BE2C (cell line): ENCODE data around the gene EXOC4.

Experiments used
- DNase-seq: peaks from one replicate; pipeline ENCODE4 v3.0.0-alpha.2; 2020
- H3K27me3 ChIP-seq: fragments of 250-450 bp; sonication (Bioruptor Pico); 2 replicates; pipeline ENCODE4 v1.5.1; 2020; ENCODE audit warnings: mild to moderate bottlenecking
- H3K36me3 ChIP-seq: fragments of 250-450 bp; sonication (Bioruptor Pico); 2 replicates; pipeline ENCODE4 v1.5.1; 2020; ENCODE audit warnings: mild to moderate bottlenecking
- H3K4me1 ChIP-seq: fragments of 250-450 bp; sonication (Bioruptor Pico); 2 replicates; pipeline ENCODE4 v1.5.1; 2020
- H3K4me3 ChIP-seq: 2 replicates; pipeline ENCODE4 v1.5.1; 2011; ENCODE audit warnings: low read depth, low read length
- H3K9me3 ChIP-seq: fragments of 250-450 bp; sonication (Bioruptor Pico); 2 replicates; pipeline ENCODE4 v1.5.1; 2020
- TF ChIP-seq, protein P1 (sequence below): IDR thresholded peaks from 2 replicates; pipeline ENCODE4 v1.5.1; 2012; ENCODE audit warnings: mild to moderate bottlenecking, low read depth, low read length

Gene EXOC4

DNA sequence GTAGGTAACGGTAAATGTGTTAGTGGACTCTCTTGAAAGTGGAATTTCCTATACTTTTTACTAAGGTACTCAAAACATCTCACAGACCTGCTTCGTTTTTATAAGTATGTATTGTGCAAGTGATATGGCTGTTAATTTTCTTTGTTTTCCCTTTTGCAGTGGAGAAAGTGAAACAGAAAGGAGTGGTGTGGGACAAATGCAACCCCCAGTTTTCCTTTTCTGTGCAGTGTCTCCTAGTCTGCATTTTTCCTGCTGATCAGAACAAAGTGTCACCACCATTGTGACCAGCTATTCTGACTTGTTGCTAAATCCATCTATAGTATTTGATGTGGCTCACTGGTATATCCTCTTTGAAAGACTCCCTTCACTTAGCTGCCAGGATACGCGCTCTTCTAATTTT, 410.0 kb downstream of the EXOC4 start:
- Histone ChIP-seq H3K36me3 (no peaks in the 10 kb centered on the region), H3K4me1 (peaks cover 16% of the 10 kb centered on the region), H3K4me3 (no peak overlapping the region), H3K27me3 (no peaks in the 10 kb centered on the region), H3K9me3 (no peaks in the 10 kb centered on the region)
- TF ChIP-seq, protein P1, sequence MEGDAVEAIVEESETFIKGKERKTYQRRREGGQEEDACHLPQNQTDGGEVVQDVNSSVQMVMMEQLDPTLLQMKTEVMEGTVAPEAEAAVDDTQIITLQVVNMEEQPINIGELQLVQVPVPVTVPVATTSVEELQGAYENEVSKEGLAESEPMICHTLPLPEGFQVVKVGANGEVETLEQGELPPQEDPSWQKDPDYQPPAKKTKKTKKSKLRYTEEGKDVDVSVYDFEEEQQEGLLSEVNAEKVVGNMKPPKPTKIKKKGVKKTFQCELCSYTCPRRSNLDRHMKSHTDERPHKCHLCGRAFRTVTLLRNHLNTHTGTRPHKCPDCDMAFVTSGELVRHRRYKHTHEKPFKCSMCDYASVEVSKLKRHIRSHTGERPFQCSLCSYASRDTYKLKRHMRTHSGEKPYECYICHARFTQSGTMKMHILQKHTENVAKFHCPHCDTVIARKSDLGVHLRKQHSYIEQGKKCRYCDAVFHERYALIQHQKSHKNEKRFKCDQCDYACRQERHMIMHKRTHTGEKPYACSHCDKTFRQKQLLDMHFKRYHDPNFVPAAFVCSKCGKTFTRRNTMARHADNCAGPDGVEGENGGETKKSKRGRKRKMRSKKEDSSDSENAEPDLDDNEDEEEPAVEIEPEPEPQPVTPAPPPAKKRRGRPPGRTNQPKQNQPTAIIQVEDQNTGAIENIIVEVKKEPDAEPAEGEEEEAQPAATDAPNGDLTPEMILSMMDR = no peak
- no peak for DNase-seq

DNA sequence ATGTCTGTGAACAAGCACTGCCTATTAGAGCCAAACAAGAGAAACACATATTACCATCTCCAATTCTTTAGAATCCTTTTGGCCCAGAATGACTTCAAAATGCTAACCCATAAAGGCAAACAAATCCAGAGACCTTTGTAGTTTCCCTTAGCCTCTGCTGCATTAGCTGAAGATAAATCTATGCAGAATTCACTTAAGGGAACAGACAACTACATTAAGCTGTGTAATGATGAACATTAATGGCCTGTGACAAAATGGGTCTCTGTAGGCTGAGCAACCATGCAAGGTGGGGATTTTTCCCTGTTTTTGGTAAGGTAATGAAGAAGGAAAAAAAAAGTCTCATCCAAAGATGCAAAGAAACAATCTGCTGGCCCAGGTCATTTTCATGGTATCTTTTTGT, 411.6 kb downstream of the EXOC4 start:
- H3K36me3 ChIP-seq = no peaks in the 10 kb centered on the region
- H3K4me3 ChIP-seq = no peak overlapping the region
- H3K27me3 ChIP-seq = no peaks in the 10 kb centered on the region
- H3K9me3 ChIP-seq = no peaks in the 10 kb centered on the region
- TF ChIP-seq, protein P1 = no peak
- DNase-seq = no peak
- H3K4me1 ChIP-seq = peaks cover 16% of the 10 kb centered on the region

DNA sequence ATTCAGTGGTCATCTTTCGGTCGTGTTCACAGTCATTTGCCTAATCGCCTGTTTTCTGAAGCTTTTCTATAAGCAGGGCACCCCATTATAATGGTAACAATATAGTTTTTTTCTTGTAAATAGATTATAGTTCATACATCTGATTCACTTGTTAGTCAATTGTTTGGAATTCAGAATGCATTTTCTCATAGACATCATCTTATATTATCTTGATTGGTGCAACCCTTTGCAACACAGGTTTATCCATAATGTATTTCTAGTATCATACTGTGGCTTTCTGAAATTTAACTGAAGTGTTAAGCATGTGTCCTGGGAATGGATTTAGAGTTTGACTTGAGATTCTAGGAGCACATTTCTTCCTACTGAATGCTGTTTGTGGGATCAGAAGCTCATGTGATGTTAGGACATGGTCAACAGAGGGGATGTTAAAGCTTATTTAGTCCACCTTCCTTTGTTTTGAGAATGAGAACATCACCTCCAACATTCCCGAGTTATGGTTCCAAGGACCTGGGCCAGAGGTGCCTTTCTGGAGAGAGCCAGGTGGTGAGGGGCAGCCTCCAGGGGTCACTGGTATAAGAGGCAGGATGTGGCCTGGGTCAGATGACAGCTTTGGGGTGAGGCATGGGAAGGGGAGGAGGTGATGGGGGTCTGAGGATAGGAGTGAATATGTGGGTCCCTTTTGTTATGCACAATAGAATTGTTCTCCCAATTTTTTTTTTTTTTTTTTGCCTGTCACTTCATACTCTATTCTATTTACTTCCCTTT, 415.6 kb downstream of the EXOC4 start:
- no peaks in the 10 kb centered on the region for H3K36me3 ChIP-seq
- TF ChIP-seq, protein P1 = no peak
- no peak overlapping the region for H3K4me3 ChIP-seq
- H3K27me3 ChIP-seq = no peaks in the 10 kb centered on the region
- DNase-seq = no peak
- peaks cover 16% of the 10 kb centered on the region for H3K4me1 ChIP-seq
- no peaks in the 10 kb centered on the region for H3K9me3 ChIP-seq

DNA sequence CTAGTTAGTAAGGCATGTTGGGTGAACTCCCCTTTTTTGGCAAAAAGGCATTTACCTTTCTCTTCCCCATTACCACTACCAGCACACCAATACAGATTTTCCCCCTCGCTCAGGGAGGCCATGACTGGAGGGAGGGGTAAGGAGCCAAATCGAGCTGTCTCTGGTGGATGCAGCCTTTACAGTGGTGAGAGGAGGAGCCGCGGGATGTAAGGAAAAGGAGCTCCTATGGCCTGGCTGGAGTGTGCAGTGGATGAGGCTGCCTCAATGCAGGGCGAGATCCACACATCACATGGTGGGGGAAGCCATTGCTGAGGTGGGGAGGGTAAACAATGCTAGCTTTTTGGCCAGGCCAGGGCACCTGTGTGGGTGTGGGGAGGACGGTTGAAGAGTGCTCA, 416.2 kb downstream of the EXOC4 start:
- Histone ChIP-seq H3K27me3 (no peaks in the 10 kb centered on the region), H3K4me1 (peaks cover 13% of the 10 kb centered on the region), H3K9me3 (no peaks in the 10 kb centered on the region), H3K36me3 (no peaks in the 10 kb centered on the region), H3K4me3 (no peak overlapping the region)
- no peak for DNase-seq
- TF ChIP-seq, protein P1 = no peak

DNA sequence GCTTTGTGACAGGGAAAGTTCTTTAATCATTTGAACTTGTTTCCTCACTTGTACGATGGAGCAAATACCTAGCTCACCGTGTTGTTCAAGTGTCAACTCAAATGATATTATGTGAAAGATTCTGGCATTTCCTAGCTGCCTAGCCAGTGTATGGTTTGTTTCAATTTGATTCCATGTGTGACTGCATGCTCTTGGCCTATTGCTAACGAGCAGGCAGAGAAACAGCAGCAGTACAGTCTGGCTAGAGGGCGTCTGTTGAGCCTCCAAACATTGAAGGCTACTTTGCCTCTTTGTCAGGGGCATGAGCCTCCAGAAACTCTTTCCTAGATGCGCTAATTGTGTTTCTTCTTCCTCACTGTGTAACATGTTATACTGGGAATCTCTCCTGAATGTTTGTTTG, 417.4 kb downstream of the EXOC4 start:
- Histone ChIP-seq H3K9me3 (no peaks in the 10 kb centered on the region), H3K4me3 (no peak overlapping the region), H3K36me3 (no peaks in the 10 kb centered on the region), H3K27me3 (no peaks in the 10 kb centered on the region), H3K4me1 (peaks cover 10% of the 10 kb centered on the region)
- TF ChIP-seq, protein P1 = no peak
- no peak for DNase-seq

DNA sequence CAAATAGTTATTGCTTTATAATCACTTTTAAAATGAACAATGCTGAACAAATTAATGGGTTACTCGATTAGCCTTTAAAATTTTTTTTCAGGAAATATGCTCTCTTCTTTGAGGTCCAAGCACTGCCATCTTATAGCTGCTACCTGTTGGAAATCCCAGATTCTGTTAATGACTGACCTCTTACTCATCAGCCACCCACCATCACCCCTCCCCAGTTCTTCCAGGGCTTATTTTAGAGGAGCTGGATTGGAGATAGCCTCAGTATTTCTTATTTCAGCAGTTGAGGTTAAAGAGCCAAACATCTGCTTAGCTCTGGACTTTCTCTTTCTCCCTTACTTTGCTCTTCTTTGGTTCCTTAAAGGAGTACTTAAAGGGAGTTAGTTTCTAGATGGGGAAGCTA, 420.0 kb downstream of the EXOC4 start:
- Histone ChIP-seq H3K36me3 (no peaks in the 10 kb centered on the region), H3K27me3 (no peaks in the 10 kb centered on the region), H3K9me3 (no peaks in the 10 kb centered on the region), H3K4me3 (no peak overlapping the region), H3K4me1 (peaks cover 18% of the 10 kb centered on the region)
- TF ChIP-seq, protein P1 = no peak
- no peak for DNase-seq
